Glomerular visceral epithelial cell (primary cell): ENCODE data around the gene SARS2.
A peak's percentile ranks its signal among the peaks of the same experiment; 100 is the strongest.
"Not testable (repeated sequence)": the region's sequence is repeated elsewhere in the genome, so short reads cannot be mapped to it uniquely, and the experiment has no call there.

Source experiments
- DNase-seq: peaks from one replicate; pipeline ENCODE4 v3.0.0-alpha.2; 2016; ENCODE audit errors: extremely low spot score

SARS2 gene

GRCh38 chr19:38946229-38947010 is 15.9 kb upstream of the SARS2 start:
- DNase-seq = no peak

GRCh38 chr19:38945562-38946228 is 15.1 kb upstream of the SARS2 start:
- DNase-seq = no peak

- no peak for DNase-seq
Measured at GRCh38 chr19:38944981-38945506, 14.5 kb upstream of the SARS2 start.

GRCh38 chr19:38942471-38943181 is 12.1 kb upstream of the SARS2 start:
- DNase-seq = no peak

GRCh38 chr19:38941979-38942378 is 11.4 kb upstream of the SARS2 start:
- no peak for DNase-seq

- DNase-seq = not testable (repeated sequence)
Measured at GRCh38 chr19:38941466-38941865, 10.9 kb upstream of the SARS2 start.

- DNase-seq = no peak
Measured at GRCh38 chr19:38939957-38940356, 9.4 kb upstream of the SARS2 start.

DNA sequence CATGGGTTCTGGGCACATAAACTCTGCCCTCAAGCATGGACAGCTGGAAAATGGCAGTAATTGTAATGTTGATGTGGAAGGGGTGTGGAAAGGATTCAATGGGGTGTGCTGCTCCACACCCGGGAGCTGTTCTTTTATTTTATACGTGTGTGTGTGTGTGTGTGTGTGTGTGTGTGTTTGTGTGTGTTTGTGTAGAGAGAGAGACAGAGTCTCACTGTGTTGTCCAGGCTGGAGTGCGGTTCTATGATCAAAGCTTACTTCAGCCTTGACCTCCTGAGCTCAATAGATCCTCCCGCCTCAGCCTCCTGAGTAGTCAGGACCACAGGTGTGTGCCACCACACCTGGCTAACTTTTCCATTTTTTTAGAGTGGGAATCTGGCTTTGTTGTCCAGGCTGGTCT is 3.0 kb upstream of the SARS2 start:
- DNase-seq = no peak

DNA sequence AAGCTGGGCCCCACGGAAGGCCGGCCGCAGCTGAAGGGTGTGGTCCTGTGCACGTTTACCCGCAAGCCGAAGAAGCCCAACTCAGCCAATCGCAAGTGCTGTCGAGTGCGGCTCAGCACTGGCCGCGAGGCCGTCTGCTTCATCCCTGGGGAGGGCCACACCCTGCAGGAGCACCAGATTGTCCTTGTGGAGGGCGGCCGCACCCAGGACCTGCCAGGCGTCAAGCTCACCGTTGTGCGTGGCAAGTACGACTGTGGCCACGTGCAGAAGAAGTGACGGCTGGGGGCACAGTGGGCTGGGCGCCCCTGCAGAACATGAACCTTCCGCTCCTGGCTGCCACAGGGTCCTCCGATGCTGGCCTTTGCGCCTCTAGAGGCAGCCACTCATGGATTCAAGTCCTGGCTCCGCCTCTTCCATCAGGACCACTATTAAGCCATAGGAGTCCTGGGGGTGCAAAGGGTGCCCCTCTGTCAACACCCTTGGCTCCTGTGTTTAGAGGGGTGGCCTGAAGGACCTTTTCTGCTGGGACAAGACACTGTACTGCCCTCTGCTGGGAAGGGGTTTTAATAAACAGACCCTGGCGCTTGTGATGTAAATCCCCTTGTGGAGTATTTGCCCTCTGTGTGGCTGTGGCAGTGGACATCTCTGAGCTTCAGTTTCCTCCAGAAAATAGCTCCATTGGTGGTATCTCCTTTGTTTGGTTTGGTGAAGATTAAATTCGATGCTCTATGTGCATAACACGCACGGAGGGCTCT is 2.0 kb upstream of the SARS2 start:
- peak; percentile 43 for DNase-seq

- DNase-seq = no peak
Measured at GRCh38 chr19:38931521-38931793, 894 bp upstream of the SARS2 start.

DNA sequence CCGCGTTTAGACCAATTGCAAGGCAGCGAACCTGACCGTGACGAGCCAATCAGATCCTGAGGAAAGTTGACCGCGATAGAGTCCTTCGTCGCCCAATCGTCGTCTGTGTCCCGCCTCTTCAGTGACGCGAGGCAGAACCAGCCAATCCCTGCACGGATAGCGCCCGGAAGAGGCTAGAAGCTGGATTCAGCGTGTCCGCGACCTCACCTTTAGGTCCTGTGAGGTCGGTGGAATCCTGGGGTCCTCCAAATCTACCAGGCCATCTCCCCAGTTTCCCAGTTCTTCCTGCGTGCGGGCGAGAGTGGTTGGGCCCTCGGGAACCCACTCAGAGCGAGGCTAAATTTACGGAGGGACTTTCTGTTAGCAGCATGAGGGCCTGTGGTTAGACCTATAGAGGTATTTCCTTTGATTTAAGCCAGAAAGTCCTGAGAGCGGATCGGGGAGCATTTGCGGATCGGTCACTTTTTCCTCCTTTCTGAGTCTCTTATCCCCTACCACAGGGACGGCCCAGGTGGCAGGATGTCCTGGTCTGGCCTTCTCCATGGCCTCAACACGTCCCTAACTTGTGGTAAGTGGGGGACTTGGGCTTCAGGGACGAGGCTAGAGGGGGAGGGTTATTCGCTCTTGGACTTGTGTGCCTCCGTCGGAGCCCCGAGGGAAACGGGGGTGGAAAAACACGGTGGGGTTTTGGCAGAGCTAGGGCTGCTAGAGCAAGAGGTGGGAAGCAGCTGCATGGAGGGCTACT is 385 bp upstream of the SARS2 start, which contains the start of gene MRPS12:
Gene MRPS12, plus strand, starts transcription at position 169 of the 745 bp plus-strand sequence. Its CDS starts 351 bp downstream, at position 520.
- peak; percentile 99 for DNase-seq

- no peak for DNase-seq
Measured at GRCh38 chr19:38928391-38929001, 2.1 kb downstream of the SARS2 start.

DNA sequence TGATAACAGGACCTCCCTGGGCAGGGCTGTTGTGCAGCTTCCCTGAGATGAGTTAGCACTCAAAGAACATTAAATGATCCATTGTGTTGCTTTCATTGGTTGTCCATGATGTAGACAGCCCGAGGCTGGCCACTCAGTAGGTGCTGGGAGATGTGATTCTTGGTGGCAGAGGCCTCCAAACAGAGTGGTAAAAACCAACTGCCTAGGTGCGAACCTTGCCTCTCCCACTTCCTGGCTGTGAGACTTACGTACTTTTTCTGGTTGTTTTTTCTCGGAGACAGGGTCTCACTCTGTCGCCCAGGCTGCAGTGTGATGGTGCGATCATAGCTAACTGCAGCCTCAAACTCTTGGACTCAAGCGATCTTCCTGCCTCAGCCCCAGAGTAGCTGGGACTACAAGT is 6.2 kb downstream of the SARS2 start:
- no peak for DNase-seq

- no peak for DNase-seq
Measured at GRCh38 chr19:38922482-38922881, 8.1 kb downstream of the SARS2 start.

DNA sequence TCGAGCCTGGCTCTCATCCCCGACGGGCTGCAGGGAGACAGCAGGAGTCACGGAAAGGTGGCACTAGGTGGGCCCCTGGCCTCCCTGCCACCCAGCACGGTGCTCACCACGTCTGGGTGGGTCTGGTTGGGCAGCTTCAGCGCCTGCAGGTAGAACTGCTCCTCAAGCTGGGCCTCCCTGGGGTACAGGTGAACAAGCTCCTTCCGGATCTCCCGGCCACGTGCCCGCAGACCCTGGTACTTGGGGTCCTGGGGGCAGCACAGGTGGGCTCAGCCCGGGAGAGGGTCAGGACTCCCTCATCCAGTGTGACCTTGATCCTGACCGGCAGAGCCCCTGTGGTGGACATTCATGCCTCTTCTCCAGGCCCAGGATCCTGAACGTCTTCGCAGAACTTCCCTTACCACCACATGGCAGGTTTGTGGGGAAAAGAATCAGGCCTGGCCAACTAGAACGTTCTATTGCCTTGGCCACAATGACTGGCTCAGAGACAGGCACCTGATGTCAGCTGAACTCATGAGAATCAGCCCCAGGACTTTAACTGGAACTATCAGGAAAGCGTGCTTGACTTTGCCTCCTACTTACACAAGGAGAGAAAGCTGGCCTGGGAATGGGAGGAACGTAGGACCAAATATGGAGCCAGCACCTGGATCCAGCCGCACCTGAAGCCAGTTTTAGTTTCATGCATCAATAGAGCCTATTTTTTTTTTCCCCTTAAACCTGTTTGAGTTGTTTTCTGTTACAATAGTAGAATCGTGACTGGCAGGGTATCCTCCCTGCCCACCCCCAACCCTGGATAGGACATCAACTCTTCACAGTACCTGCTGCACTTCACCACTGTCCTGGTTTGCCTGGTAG is 8.9 kb downstream of the SARS2 start:
- no peak for DNase-seq

- no peak for DNase-seq
Measured at GRCh38 chr19:38920602-38921419, 9.8 kb downstream of the SARS2 start.

DNA sequence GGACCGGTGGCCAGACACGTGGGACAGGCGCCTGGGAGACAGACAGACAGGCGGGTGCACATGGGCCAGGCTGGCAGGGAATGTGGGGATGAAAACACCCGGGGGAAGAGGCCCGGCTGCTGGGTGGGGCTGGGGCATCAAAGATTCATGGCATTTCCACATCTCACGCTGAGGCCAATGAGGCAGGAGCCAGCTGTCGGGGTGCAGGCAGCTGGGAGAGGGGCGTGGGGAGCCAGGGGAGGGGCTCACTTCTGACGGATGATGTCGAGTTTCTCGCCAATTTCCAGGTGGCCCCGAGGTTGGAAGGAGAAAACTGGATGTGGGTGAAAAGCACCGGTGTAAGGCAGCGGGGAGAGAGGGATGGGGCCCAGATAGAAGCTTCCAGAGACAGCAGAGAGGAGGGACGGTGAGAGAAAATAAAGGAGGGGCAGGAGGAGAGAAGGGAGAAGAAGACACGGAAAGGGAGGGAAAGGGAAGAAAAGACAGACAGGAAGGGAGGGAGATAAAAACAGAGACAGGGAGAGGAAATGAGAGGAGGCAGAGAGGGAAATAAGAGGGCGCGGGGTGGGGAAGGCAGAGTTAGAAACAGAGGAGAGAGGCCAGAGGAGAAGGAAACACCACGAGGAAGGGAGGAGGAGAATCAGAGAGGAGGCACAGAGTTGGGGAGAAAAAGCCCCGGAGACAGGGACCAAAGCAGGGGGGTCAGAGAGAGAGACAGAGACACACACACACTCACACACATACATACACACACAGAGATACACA is 10.5 kb downstream of the SARS2 start:
- DNase-seq = no peak

GRCh38 chr19:38918526-38918925 is 12.0 kb downstream of the SARS2 start:
- no peak for DNase-seq
